HG03039 (cell line): ENCODE measurements around the gene ETV5.

Experiments
- ATAC-seq: cut with Tn5 transposase; IDR thresholded peaks from one replicate; pipeline ENCODE4 v1.9.1; 2021; ENCODE audit warnings: mild to moderate bottlenecking, moderate library complexity; ENCODE audit not compliant: unreplicated experiment

ETV5 gene

GRCh38 chr3:186097317-186097662 is 11.6 kb downstream of the ETV5 start:
- ATAC-seq, result no peak

- no peak for ATAC-seq
These were observed 12.6 kb downstream of the ETV5 start for GRCh38 chr3:186096290-186096689.

GRCh38 chr3:186095561-186096081 is 13.3 kb downstream of the ETV5 start:
- ATAC-seq, result no peak

GRCh38 chr3:186094696-186095425 is 14.0 kb downstream of the ETV5 start:
- ATAC-seq, result no peak

- ATAC-seq, result no peak
These were observed 14.6 kb downstream of the ETV5 start for GRCh38 chr3:186094271-186094670.

- ATAC-seq, result no peak
These were observed 15.5 kb downstream of the ETV5 start for GRCh38 chr3:186093271-186093900.

GRCh38 chr3:186092360-186093070 is 16.4 kb downstream of the ETV5 start:
- no peak for ATAC-seq

GRCh38 chr3:186090901-186091300 is 18.0 kb downstream of the ETV5 start:
- ATAC-seq, result no peak

GRCh38 chr3:186088335-186088734 is 20.6 kb downstream of the ETV5 start:
- no peak for ATAC-seq

- no peak for ATAC-seq
These were observed 24.6 kb downstream of the ETV5 start for GRCh38 chr3:186084264-186084663.

GRCh38 chr3:186083746-186084145 is 25.1 kb downstream of the ETV5 start:
- ATAC-seq, result no peak

- ATAC-seq, result no peak
These were observed 26.7 kb downstream of the ETV5 start for GRCh38 chr3:186082150-186082549.

- ATAC-seq, result no peak
These were observed 27.2 kb downstream of the ETV5 start for GRCh38 chr3:186081678-186082077.

GRCh38 chr3:186080849-186081438 is 27.9 kb downstream of the ETV5 start:
- no peak for ATAC-seq

GRCh38 chr3:186079925-186080324 is 29.0 kb downstream of the ETV5 start:
- ATAC-seq, result no peak

GRCh38 chr3:186077466-186077865 is 31.4 kb downstream of the ETV5 start:
- ATAC-seq, result no peak

- ATAC-seq, result no peak
These were observed 32.8 kb downstream of the ETV5 start for GRCh38 chr3:186075931-186076567.

- ATAC-seq, result no peak
These were observed 33.4 kb downstream of the ETV5 start for GRCh38 chr3:186075489-186075888.

- ATAC-seq, result no peak
These were observed 35.2 kb downstream of the ETV5 start for GRCh38 chr3:186073641-186074040.

- no peak for ATAC-seq
These were observed 37.9 kb downstream of the ETV5 start for GRCh38 chr3:186070996-186071395.

- ATAC-seq, result no peak
These were observed 38.3 kb downstream of the ETV5 start for GRCh38 chr3:186070550-186070949.
